Activated naive CD8-positive, alpha-beta T cell treated with anti-CD3 and anti-CD28 coated beads, Interleukin-2, amount 10 ng/mL, durations not matched to agents 7 days and 5 days (primary cell): ENCODE measurements around the gene CCDC138. TPM values are rescaled to one million over a fixed set of nuclear protein-coding genes. Genes with fewer than 3 reads are reported as not detected.

Source experiments
- ATAC-seq: fragments of 150-1000 bp; cut with Tn5 transposase; one replicate; pipeline ENCODE4 v1.10.0; 2021; ENCODE audit warnings: low read depth, moderate library complexity
- POLR2A ChIA-PET: fragments of 350-600 bp; sonication (Branson Sonifier 250); formaldehyde crosslinking; loops from one replicate; lab custom pipeline; 2021; ENCODE audit warnings: antibody characterized with exemption; lab: Charles Lee
- DNase-seq: peaks from one replicate; pipeline ENCODE4 v3.0.0; 2021
- H3K27ac Mint-ChIP-seq: one replicate; pipeline ENCODE4 v1.8.0; 2022; ENCODE audit warnings: mild to moderate bottlenecking, mixed read lengths
- H3K27me3 Mint-ChIP-seq: one replicate; pipeline ENCODE4 v1.8.0; 2022; ENCODE audit warnings: mild to moderate bottlenecking, moderate library complexity, mixed read lengths
- H3K36me3 Mint-ChIP-seq: one replicate; pipeline ENCODE4 v1.8.0; 2021; ENCODE audit warnings: mild to moderate bottlenecking, mixed read lengths
- H3K4me1 Mint-ChIP-seq: one replicate; pipeline ENCODE4 v1.8.0; 2021; ENCODE audit warnings: mixed read lengths
- H3K4me3 Mint-ChIP-seq: one replicate; pipeline ENCODE4 v1.8.0; 2022; ENCODE audit warnings: mild to moderate bottlenecking, moderate library complexity, mixed read lengths
- H3K9me3 Mint-ChIP-seq: one replicate; pipeline ENCODE4 v1.8.0; 2021; ENCODE audit warnings: mixed read lengths
- total RNA-seq, 2 experiments: library from RNA; stranded (reverse); gene quantifications; one replicate each; pipeline ENCODE4 v1.2.3, GENCODE V29; 2021

The CCDC138 gene
- total RNA-seq, 2 experiments from 2014 or later = 8.0 to 8.4 TPM

GRCh38 chr2:108909275-108909823, 122.8 kb downstream of the CCDC138 start:
- Mint-ChIP-seq H3K27ac (no peak overlapping the region), H3K36me3 (no peaks in the 10 kb centered on the region), H3K4me3 (no peak overlapping the region), H3K27me3 (no peaks in the 10 kb centered on the region), H3K4me1 (no peaks in the 10 kb centered on the region), H3K9me3 (no peaks in the 10 kb centered on the region)
- POLR2A ChIA-PET = no interaction called here
- no peak for ATAC-seq
- no peak for DNase-seq

DNA sequence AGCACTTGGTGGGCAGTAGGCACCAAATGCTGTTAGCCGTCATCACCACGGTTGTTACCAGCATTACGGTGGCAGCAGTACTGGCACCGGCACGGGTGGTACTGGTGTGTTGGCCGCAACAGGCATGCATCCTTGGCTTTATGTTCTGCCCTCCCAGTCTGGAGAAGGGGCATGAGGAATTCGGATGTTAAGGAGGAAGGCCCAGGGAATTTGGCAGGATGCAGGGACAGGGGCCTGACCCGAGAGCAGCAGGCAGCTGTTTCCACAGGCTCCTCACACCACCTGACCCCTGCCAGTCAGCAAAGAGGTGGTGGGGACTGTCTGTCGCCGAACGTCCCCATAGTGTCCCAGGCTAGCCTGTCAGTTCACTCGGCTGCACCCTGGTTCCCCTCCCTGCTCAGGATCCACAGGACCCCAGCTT, 123.5 kb downstream of the CCDC138 start:
- no peaks in the 10 kb centered on the region for H3K27me3 Mint-ChIP-seq
- H3K4me3 Mint-ChIP-seq = no peak overlapping the region
- no peaks in the 10 kb centered on the region for H3K36me3 Mint-ChIP-seq
- no peak overlapping the region for H3K27ac Mint-ChIP-seq
- no peak for ATAC-seq
- no peaks in the 10 kb centered on the region for H3K4me1 Mint-ChIP-seq
- no peaks in the 10 kb centered on the region for H3K9me3 Mint-ChIP-seq
- no peak for DNase-seq
- POLR2A ChIA-PET = no interaction called here

GRCh38 chr2:108910541-108911396, 124.2 kb downstream of the CCDC138 start:
- Mint-ChIP-seq H3K4me1 (no peaks in the 10 kb centered on the region), H3K27ac (no peak overlapping the region), H3K27me3 (no peaks in the 10 kb centered on the region), H3K9me3 (no peaks in the 10 kb centered on the region), H3K36me3 (no peaks in the 10 kb centered on the region), H3K4me3 (no peak overlapping the region)
- DNase-seq = no peak
- no peak for ATAC-seq
- POLR2A ChIA-PET = no interaction called here

- POLR2A ChIA-PET = no interaction called here
- peaks cover 2% of the 10 kb centered on the region for H3K4me1 Mint-ChIP-seq
- no peak overlapping the region for H3K4me3 Mint-ChIP-seq
- ATAC-seq (no peak), DNase-seq (no peak)
- no peaks in the 10 kb centered on the region for H3K36me3 Mint-ChIP-seq
- H3K27ac Mint-ChIP-seq = no peak overlapping the region
- no peaks in the 10 kb centered on the region for H3K9me3 Mint-ChIP-seq
- H3K27me3 Mint-ChIP-seq = no peaks in the 10 kb centered on the region
These were observed 124.8 kb downstream of the CCDC138 start for GRCh38 chr2:108911401-108911800.

DNA sequence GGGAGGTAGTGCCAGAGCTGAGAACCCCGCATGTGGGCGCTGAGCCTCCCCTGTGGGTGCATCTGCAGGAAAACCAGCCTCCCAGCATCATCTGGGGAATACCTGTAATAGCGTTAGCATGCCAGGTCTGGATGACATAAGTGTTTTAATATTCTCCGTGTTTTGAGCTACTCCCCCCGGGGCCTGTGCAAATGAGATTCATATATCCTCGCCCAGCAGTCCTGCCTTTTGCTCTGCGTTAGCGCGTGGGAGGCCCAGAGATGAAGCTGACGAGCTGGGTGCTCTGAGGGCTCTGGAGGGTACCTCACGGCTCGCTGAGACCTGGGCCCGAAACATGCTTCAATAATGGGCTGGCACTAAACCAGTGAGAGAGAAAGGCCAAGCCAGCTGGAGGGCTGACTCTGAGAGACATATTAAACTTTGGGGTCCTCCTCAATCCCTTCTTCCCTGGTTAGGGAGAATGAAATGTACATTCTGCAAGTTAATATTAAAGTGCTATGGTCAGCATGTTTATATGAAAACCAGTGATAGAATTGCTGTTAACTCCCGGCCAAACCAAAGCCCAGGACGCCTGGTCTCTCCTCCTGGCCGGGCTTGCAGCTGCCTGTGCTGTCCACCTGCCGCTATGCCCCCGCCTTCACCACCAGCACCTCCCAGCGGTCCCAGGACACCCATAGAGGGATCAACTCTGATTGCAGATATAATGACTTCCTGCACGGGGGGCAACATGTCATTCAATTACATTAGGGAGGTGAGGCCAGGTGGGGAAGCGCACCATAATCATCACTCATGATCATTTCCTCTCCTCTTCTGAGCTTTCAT, 125.4 kb downstream of the CCDC138 start:
- Mint-ChIP-seq H3K4me1 (peaks cover 2% of the 10 kb centered on the region), H3K27ac (no peak overlapping the region), H3K36me3 (no peaks in the 10 kb centered on the region), H3K27me3 (no peaks in the 10 kb centered on the region), H3K4me3 (no peak overlapping the region), H3K9me3 (no peaks in the 10 kb centered on the region)
- ATAC-seq = no peak
- POLR2A ChIA-PET = no interaction called here
- DNase-seq = no peak

GRCh38 chr2:108912629-108912902, 126.0 kb downstream of the CCDC138 start:
- DNase-seq (no peak), ATAC-seq (no peak)
- Mint-ChIP-seq H3K4me1 (peaks cover 2% of the 10 kb centered on the region), H3K27ac (no peak overlapping the region), H3K9me3 (no peaks in the 10 kb centered on the region), H3K27me3 (no peaks in the 10 kb centered on the region), H3K4me3 (no peak overlapping the region), H3K36me3 (no peaks in the 10 kb centered on the region)
- POLR2A ChIA-PET = no interaction called here

DNA sequence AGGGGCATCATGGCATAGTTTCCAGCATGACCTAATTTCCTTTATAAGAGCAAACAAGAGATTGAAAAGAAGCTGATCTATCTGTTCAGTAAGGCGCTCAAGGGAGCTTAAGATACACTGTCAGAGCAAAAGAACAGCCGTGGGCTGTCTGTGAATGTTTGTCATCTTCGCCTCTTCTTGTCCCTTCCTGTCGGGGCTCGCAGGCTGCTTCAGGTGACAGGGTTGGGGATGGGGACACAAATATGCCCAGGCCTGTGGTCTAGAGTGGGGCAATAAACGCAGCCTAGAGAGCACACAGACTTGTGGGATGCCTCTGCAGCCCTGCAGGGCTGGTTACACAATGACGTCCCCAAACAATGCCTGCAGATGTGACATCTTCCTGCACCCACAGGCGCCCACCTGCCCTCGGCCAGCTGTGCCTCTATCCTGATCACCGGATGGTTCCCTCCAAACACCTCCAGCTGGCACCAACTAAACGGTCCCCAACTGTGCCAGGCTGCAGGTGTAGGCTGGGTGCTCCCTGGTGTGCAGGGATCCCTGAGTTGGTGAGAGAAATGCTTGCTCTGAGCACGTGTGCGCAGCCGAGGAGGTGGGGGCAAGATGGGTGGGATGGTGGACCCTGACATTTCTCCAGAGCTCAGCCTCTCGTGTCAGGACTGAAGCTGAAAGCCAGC, 129.7 kb downstream of the CCDC138 start:
- POLR2A ChIA-PET = no interaction called here
- H3K27me3 Mint-ChIP-seq = no peaks in the 10 kb centered on the region
- no peak overlapping the region for H3K4me3 Mint-ChIP-seq
- H3K4me1 Mint-ChIP-seq = peaks cover 2% of the 10 kb centered on the region
- DNase-seq (no peak), ATAC-seq (no peak)
- H3K9me3 Mint-ChIP-seq = no peaks in the 10 kb centered on the region
- H3K27ac Mint-ChIP-seq = no peak overlapping the region
- no peaks in the 10 kb centered on the region for H3K36me3 Mint-ChIP-seq

GRCh38 chr2:108916796-108917421, 130.3 kb downstream of the CCDC138 start:
- DNase-seq (no peak), ATAC-seq (no peak)
- POLR2A ChIA-PET = no interaction called here
- Mint-ChIP-seq H3K27ac (no peak overlapping the region), H3K9me3 (no peaks in the 10 kb centered on the region), H3K27me3 (no peaks in the 10 kb centered on the region), H3K4me1 (peaks cover 2% of the 10 kb centered on the region), H3K4me3 (no peak overlapping the region), H3K36me3 (no peaks in the 10 kb centered on the region)

DNA sequence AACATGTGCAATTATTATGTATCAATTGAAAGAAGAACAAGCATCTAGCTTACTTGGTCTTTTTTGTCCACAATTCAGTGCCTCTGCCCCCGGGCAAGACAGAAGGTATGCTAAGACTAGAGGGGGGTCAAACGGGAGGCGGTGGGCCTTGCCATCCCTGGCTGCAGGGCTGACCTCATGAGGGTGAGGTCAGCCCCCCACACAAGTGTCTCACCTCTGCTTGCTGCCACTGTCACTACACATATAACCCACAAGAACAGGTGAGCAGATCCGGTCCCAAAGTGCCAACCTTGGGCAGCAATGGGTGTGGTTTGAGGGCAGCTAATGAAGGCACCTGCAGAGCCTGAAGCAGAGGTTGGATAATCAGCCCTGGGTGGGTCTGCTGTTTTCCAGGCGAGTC, 131.0 kb downstream of the CCDC138 start:
- H3K27ac Mint-ChIP-seq = no peak overlapping the region
- POLR2A ChIA-PET = no interaction called here
- no peak overlapping the region for H3K4me3 Mint-ChIP-seq
- H3K27me3 Mint-ChIP-seq = no peaks in the 10 kb centered on the region
- H3K4me1 Mint-ChIP-seq = peaks cover 2% of the 10 kb centered on the region
- no peaks in the 10 kb centered on the region for H3K9me3 Mint-ChIP-seq
- H3K36me3 Mint-ChIP-seq = no peaks in the 10 kb centered on the region
- ATAC-seq (no peak), DNase-seq (no peak)

GRCh38 chr2:108918156-108918874, 131.7 kb downstream of the CCDC138 start:
- H3K4me3 Mint-ChIP-seq = no peak overlapping the region
- POLR2A ChIA-PET = no interaction called here
- peaks cover 2% of the 10 kb centered on the region for H3K4me1 Mint-ChIP-seq
- H3K9me3 Mint-ChIP-seq = no peaks in the 10 kb centered on the region
- ATAC-seq (no peak), DNase-seq (no peak)
- no peak overlapping the region for H3K27ac Mint-ChIP-seq
- H3K27me3 Mint-ChIP-seq = no peaks in the 10 kb centered on the region
- H3K36me3 Mint-ChIP-seq = no peaks in the 10 kb centered on the region

DNA sequence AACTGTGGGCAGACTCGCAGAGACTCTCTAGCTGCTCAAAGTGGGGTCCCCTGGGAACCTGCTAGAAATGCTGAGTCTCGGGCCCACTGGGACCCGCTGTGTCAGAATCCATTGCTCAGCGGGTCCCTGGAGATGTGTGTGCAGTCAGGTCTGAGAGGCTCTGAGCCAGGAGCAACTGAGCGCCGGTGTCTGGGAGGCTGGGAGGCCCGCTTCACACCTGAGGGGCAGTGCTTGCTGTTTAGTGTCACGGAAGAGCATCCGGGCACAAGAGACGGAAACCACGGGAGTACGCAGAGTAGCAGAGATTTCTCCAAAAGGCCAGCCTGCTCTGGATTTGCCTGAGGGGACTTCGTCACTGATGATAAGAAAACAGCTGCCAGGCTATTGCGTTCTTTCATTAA, 132.4 kb downstream of the CCDC138 start:
- ATAC-seq (no peak), DNase-seq (no peak)
- Mint-ChIP-seq H3K27me3 (no peaks in the 10 kb centered on the region), H3K27ac (no peak overlapping the region), H3K9me3 (no peaks in the 10 kb centered on the region), H3K36me3 (no peaks in the 10 kb centered on the region), H3K4me3 (no peak overlapping the region), H3K4me1 (peaks cover 2% of the 10 kb centered on the region)
- POLR2A ChIA-PET = no interaction called here

- Mint-ChIP-seq H3K27me3 (no peaks in the 10 kb centered on the region), H3K36me3 (no peaks in the 10 kb centered on the region), H3K4me3 (no peak overlapping the region), H3K27ac (no peak overlapping the region), H3K9me3 (no peaks in the 10 kb centered on the region), H3K4me1 (peaks cover 2% of the 10 kb centered on the region)
- POLR2A ChIA-PET = no interaction called here
- DNase-seq (no peak), ATAC-seq (no peak)
These were observed 133.2 kb downstream of the CCDC138 start for GRCh38 chr2:108919571-108920373.
